NB4 (cell line): ENCODE measurements around the gene C3.

Source experiments
- MYC ChIP-seq: IDR thresholded peaks from 2 replicates; pipeline ENCODE4 v1.6.1; 2011; ENCODE audit warnings: low read depth, low read length
- TF ChIP-seq, protein P1 (sequence below): IDR thresholded peaks from one replicate; pipeline ENCODE4 v1.5.1; 2012; ENCODE audit warnings: low read depth, low read length
- TF ChIP-seq, protein P2 (sequence below): IDR thresholded peaks from 2 replicates; pipeline ENCODE4 v1.6.1; 2011; ENCODE audit warnings: low read depth, low read length

DNA sequence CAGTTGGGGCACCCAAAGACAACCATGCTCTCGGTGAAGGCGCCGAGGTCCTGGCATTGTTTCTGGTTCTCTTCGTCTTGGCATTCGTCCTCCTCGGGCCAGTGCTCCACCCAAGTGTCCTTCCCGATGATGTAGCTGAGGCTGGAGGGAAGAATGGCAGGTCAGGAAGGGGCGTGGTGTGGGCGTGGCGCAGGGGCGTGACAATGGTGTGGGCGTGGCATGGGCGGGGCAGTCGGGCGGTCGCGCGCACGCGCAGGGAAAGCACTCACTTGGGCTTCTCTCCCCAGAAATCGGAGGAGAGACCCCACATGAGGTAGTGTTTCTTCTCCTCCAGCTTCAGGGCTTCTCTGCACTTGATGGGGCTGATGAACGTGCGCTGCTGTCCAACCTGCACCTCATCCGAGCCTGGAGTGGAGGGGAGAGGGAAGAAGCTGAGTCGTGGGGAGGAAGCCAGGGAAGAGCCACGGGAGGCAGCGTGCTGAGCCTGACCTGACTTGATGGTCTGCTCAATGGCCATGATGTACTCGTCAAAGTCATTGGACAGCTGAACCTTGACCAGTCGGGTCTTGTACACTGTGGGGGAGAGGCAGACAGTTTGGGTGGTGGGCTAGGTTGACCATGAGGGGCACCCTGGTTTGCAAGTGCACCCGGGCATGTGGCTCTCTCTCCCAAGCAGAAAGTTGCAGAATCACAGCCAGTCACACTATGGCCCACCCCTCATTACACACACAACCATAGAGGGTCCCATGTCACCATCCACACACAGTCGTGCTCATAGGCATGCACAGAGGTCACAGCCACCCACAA, 42.4 kb downstream of the C3 start:
- TF ChIP-seq, protein P1, sequence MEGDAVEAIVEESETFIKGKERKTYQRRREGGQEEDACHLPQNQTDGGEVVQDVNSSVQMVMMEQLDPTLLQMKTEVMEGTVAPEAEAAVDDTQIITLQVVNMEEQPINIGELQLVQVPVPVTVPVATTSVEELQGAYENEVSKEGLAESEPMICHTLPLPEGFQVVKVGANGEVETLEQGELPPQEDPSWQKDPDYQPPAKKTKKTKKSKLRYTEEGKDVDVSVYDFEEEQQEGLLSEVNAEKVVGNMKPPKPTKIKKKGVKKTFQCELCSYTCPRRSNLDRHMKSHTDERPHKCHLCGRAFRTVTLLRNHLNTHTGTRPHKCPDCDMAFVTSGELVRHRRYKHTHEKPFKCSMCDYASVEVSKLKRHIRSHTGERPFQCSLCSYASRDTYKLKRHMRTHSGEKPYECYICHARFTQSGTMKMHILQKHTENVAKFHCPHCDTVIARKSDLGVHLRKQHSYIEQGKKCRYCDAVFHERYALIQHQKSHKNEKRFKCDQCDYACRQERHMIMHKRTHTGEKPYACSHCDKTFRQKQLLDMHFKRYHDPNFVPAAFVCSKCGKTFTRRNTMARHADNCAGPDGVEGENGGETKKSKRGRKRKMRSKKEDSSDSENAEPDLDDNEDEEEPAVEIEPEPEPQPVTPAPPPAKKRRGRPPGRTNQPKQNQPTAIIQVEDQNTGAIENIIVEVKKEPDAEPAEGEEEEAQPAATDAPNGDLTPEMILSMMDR = no peak
- TF ChIP-seq MYC = no peak
- TF ChIP-seq, protein P2, sequence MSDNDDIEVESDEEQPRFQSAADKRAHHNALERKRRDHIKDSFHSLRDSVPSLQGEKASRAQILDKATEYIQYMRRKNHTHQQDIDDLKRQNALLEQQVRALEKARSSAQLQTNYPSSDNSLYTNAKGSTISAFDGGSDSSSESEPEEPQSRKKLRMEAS = no peak
